Bronchial epithelial cell (primary cell): Measurements from ENCODE around the gene CD82. TPM values are rescaled to one million over a fixed set of nuclear protein-coding genes. Genes with fewer than 3 reads are reported as not detected.

Experiments used
- DNase-seq: peaks from one replicate; pipeline ENCODE4 v3.0.0-alpha.2; 2010; ENCODE audit warnings: low read depth
- FAIRE-seq: peaks from 2 replicates; lab custom pipeline; 2011; peaks lifted over from hg19 to GRCh38; lab: Jason Lieb, UNC
- H3K27me3 ChIP-seq: 2 replicates; pipeline ENCODE4 v1.5.1; 2011; ENCODE audit warnings: low read length; ENCODE audit not compliant: control insufficient read depth, insufficient read depth
- H3K36me3 ChIP-seq: 2 replicates; pipeline ENCODE4 v1.5.1; 2011; ENCODE audit warnings: low read length; ENCODE audit not compliant: control insufficient read depth, insufficient read depth
- H3K4me3 ChIP-seq: 2 replicates; pipeline ENCODE4 v1.5.1; 2011; ENCODE audit warnings: mild to moderate bottlenecking, low read depth, low read length, control low read depth
- total RNA-seq: library from RNA; depleted of rRNA; stranded (reverse); fragments of >200 nt; gene quantifications from 2 replicates; pipeline ENCODE4 v1.2.1, GENCODE V29; 2014
- TF ChIP-seq, protein P1 (sequence below): IDR thresholded peaks from 2 replicates; pipeline ENCODE4 v1.5.1; 2011; ENCODE audit warnings: mild to moderate bottlenecking, moderate library complexity, low read length, control low read depth, inconsistent platforms; ENCODE audit not compliant: insufficient read depth, severe bottlenecking

The CD82 gene
- total RNA-seq, 1 donor from 2014 or later: 48.7 TPM

DNA sequence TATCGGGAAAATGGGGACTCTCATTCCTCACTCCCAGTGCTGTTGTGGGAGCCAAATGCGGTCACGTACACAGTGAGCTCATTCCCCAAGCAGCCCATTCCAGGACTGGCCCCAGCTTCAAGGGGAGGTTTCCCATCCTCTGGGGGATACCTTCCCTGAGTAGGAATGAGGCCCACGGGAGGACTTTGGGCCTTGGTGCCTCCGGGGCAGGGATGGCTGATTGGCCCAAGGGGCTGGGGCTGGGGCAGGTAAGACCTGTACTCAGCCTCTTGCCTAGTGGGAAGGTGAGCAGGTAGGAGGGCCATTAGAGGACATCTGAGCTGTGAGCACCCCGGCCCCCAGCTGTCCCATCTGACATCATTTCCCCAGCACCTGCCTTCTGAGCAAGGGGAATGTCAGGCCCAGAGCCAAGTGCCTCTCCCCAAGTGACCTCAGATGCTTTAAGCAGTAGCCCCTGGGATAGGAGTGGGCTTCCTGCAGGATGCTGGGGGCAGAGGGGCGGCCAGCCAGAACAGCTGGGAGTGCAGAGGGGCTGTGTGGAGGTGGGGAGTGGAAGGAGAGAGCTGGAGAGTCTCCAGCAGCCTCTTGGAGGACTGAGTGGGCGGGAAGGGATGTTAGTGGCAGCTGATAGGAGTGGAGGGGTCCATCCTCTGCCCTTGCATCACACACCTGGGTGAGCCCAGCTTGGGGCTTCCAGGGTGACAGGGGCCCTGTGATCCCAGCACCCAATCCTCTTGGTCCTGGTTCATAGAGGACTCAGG is 58.4 kb downstream of the CD82 start:
- no peaks in the 10 kb centered on the region for H3K27me3 ChIP-seq
- DNase-seq (no peak), FAIRE-seq (no peak)
- TF ChIP-seq, protein P1, sequence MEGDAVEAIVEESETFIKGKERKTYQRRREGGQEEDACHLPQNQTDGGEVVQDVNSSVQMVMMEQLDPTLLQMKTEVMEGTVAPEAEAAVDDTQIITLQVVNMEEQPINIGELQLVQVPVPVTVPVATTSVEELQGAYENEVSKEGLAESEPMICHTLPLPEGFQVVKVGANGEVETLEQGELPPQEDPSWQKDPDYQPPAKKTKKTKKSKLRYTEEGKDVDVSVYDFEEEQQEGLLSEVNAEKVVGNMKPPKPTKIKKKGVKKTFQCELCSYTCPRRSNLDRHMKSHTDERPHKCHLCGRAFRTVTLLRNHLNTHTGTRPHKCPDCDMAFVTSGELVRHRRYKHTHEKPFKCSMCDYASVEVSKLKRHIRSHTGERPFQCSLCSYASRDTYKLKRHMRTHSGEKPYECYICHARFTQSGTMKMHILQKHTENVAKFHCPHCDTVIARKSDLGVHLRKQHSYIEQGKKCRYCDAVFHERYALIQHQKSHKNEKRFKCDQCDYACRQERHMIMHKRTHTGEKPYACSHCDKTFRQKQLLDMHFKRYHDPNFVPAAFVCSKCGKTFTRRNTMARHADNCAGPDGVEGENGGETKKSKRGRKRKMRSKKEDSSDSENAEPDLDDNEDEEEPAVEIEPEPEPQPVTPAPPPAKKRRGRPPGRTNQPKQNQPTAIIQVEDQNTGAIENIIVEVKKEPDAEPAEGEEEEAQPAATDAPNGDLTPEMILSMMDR: no peak
- peaks cover under 1% of the 10 kb centered on the region for H3K36me3 ChIP-seq
- no peak overlapping the region for H3K4me3 ChIP-seq

DNA sequence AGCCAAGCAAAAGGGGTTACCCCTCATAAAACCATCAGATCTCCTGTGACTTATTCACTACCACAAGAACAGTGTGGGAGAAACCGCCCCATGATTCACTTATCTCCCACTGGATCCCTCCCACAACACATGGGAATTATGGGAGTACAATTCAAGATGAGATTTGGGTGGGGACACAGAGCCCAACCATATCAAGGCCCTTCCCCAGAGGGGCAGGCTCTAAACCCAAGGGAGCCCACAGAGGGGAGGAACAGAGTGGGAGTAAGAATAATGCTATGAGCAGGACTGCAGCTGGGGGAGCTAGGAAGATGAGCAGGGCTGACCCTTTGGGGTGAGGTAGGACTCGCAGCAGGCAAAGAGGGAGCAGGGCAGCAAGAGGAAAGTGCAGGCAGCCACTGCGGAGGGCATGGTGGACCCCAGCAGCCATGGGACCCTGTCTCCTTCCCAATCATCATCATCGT is 59.3 kb downstream of the CD82 start:
- H3K4me3 ChIP-seq: no peak overlapping the region
- DNase-seq (no peak), FAIRE-seq (no peak)
- TF ChIP-seq, protein P1: no peak
- no peaks in the 10 kb centered on the region for H3K27me3 ChIP-seq
- no peaks in the 10 kb centered on the region for H3K36me3 ChIP-seq

DNA sequence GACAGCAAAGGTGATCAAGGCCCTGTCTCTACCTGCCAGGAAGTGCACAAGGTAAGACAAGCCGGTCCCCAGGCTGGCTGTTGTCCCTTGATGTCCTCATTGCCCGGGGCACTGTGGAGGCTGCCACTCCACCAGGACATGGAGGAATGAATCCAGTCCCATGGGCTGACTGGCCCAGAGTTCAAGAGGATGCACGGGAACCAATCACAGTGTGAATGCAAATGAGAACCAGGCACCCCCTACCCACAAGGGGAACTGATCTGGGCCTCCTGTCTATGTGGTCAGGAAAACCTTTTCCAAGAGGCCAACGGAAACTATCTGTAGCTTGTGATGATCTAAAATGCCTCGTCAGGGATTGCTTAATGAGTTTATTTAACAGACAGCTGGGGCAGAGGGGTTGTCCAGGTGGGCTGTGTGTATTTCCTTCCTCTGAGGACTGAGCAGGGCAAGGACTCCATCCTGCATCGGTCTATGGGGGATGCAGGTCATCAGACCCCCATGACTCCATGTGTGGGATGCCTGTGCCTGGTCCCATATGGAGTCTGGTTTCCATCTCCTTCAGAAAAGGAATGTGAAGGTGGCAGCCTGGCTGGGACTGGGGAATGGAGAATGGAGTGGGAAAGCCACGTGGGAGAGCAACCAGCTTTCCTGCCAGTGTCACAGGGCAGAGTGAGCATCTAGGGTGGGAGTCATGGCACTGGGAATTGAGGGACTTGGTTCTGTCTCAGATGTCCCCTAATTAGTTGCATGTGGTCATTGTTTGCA is 60.5 kb downstream of the CD82 start:
- TF ChIP-seq, protein P1: no peak
- H3K36me3 ChIP-seq: no peaks in the 10 kb centered on the region
- H3K27me3 ChIP-seq: no peaks in the 10 kb centered on the region
- no peak for FAIRE-seq
- H3K4me3 ChIP-seq: no peak overlapping the region
- DNase-seq: no peak

DNA sequence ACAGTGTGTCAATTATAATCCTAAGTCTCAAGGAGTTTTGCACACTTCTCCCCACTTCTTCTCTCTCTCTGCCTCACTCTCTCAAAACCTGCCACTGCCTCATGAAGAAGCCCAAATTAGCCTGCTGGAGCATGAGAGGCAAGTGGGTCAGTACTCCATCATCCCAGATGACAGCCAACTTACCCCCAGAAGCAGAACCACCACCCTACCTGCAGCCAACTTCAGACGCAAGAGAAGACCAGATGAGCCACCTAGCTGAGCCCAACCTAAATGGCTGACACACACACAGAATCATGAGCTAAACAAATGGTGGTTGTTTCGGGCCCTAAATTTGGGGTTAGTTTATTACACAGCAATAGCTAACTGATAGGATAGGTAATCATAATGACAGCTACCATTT is 61.2 kb downstream of the CD82 start:
- FAIRE-seq (peak; percentile 76), DNase-seq (no peak)
- H3K36me3 ChIP-seq: no peaks in the 10 kb centered on the region
- no peaks in the 10 kb centered on the region for H3K27me3 ChIP-seq
- H3K4me3 ChIP-seq: no peak overlapping the region
- TF ChIP-seq, protein P1: no peak

DNA sequence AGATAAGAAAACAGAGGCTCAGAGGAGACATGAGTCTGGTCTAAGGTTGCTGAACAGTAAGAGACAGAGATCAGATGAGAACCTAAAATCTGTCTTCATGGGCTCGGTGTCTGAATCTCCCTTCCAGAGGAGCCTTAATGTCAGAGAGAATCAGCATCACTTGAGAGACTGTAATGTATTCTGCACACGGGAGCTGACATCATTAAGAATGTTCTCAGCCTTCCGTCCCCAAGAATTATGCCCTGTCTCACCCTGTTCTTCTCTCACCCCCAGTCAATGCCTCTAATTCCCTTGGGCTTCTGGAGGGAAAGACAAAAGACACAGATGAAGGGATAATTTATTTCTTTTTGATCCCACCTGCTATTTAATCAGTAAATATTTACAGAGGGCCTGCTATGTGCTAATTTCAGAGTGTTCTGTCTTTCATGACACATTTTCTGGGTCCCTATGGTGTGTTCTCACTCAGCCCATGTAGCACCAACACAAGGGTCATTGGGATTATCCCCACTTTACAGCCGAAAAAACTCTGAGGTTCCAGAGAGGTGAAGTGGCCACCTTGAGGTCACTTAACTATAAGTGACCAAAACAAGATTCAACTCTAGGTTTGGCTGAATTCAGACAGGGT is 61.8 kb downstream of the CD82 start:
- no peaks in the 10 kb centered on the region for H3K27me3 ChIP-seq
- no peaks in the 10 kb centered on the region for H3K36me3 ChIP-seq
- no peak overlapping the region for H3K4me3 ChIP-seq
- FAIRE-seq (no peak), DNase-seq (no peak)
- TF ChIP-seq, protein P1: no peak
